Natural killer cell treated with Interleukin-12 subunit alpha and Interleukin-12 subunit beta and Interleukin-15 and Interleukin-18, amount 100 ng/mL, for 72 hours (primary cell): ENCODE data around the gene STAT4. TPM values are rescaled to one million over a fixed set of nuclear protein-coding genes. Genes with fewer than 3 reads are reported as not detected.
A peak's percentile ranks its signal among the peaks of the same experiment; 100 is the strongest.

Experiments
- ATAC-seq, 2 donors: fragments of 150-1000 bp; cut with Tn5 transposase in 1 of 2; sonication (Bioruptor Pico), chemical (Tn5 transposase) in 1 of 2; 2 replicates each; pipeline ENCODE4 v1.10.0; 2021
- DNase-seq: peaks from one replicate; pipeline ENCODE4 v3.0.0; 2022; ENCODE audit warnings: low spot score
- H3K27ac Mint-ChIP-seq, 2 donors: 1 replicate in 1 of 2; 2 replicates in 1 of 2; pipeline ENCODE4 v1.8.0; 2022; ENCODE audit warnings: mixed read lengths in 2 of 2, mild to moderate bottlenecking in 1 of 2, moderate library complexity in 1 of 2
- H3K27me3 Mint-ChIP-seq, 2 donors: 1 replicate in 1 of 2; 2 replicates in 1 of 2; pipeline ENCODE4 v1.8.0; 2022; ENCODE audit warnings: mixed read lengths in 2 of 2
- H3K36me3 Mint-ChIP-seq: one replicate; pipeline ENCODE4 v1.8.0; 2022; ENCODE audit warnings: mixed read lengths
- H3K4me1 Mint-ChIP-seq, 2 donors: 1 replicate in 1 of 2; 2 replicates in 1 of 2; pipeline ENCODE4 v1.8.0; 2022; ENCODE audit warnings: low read depth in 2 of 2, mixed read lengths in 2 of 2, mild to moderate bottlenecking in 1 of 2
- H3K4me3 Mint-ChIP-seq: one replicate; pipeline ENCODE4 v1.8.0; 2022; ENCODE audit warnings: mixed read lengths
- H3K9me3 Mint-ChIP-seq: 2 replicates; pipeline ENCODE4 v1.8.0; 2022; ENCODE audit warnings: mixed read lengths
- total RNA-seq, 2 donors: library from RNA; stranded (reverse); gene quantifications; one replicate each; pipeline ENCODE4 v1.2.3, GENCODE V29; 2022

The STAT4 gene
- total RNA-seq, 2 donors from 2014 or later = 133 to 241 TPM

GRCh38 chr2:191051177-191051576, 99.6 kb downstream of the STAT4 start:
- ATAC-seq (no peak), DNase-seq (no peak)
- H3K27ac Mint-ChIP-seq = no peak overlapping the region
- H3K36me3 Mint-ChIP-seq = peaks cover 6% of the 10 kb centered on the region
- H3K9me3 Mint-ChIP-seq = no peaks in the 10 kb centered on the region
- H3K4me1 Mint-ChIP-seq = peaks cover 15 to 36% of the 10 kb centered on the region in 2 donors
- H3K4me3 Mint-ChIP-seq = no peak overlapping the region
- H3K27me3 Mint-ChIP-seq = no peaks in the 10 kb centered on the region

- DNase-seq = no peak
- H3K9me3 Mint-ChIP-seq = no peaks in the 10 kb centered on the region
- no peak overlapping the region for H3K27ac Mint-ChIP-seq
- no peak for ATAC-seq
- H3K4me3 Mint-ChIP-seq = no peak overlapping the region
- peaks cover 15 to 34% of the 10 kb centered on the region in 2 donors for H3K4me1 Mint-ChIP-seq
- H3K27me3 Mint-ChIP-seq = no peaks in the 10 kb centered on the region
- H3K36me3 Mint-ChIP-seq = peaks cover 11% of the 10 kb centered on the region
These were observed 100.2 kb downstream of the STAT4 start for GRCh38 chr2:191050640-191050987.

- peaks cover 15 to 34% of the 10 kb centered on the region in 2 donors for H3K4me1 Mint-ChIP-seq
- no peaks in the 10 kb centered on the region for H3K9me3 Mint-ChIP-seq
- no peak overlapping the region for H3K27ac Mint-ChIP-seq
- no peak overlapping the region for H3K4me3 Mint-ChIP-seq
- no peaks in the 10 kb centered on the region for H3K27me3 Mint-ChIP-seq
- ATAC-seq (peak; percentile 65 to 73), DNase-seq (no peak)
- peaks cover 11% of the 10 kb centered on the region for H3K36me3 Mint-ChIP-seq
These were observed 100.8 kb downstream of the STAT4 start for GRCh38 chr2:191049728-191050639.

- no peak for ATAC-seq
- Mint-ChIP-seq H3K4me1 (peaks cover 10 to 33% of the 10 kb centered on the region in 2 donors), H3K9me3 (no peaks in the 10 kb centered on the region), H3K27ac (no peak overlapping the region), H3K27me3 (no peaks in the 10 kb centered on the region), H3K36me3 (peaks cover 23% of the 10 kb centered on the region), H3K4me3 (no peak overlapping the region)
- DNase-seq = no peak
These were observed 102.7 kb downstream of the STAT4 start for GRCh38 chr2:191048073-191048472.

GRCh38 chr2:191045141-191045540, 105.7 kb downstream of the STAT4 start:
- Mint-ChIP-seq H3K9me3 (no peaks in the 10 kb centered on the region), H3K36me3 (peaks cover 22% of the 10 kb centered on the region), H3K27ac (no peak overlapping the region), H3K27me3 (no peaks in the 10 kb centered on the region), H3K4me3 (no peak overlapping the region), H3K4me1 (peaks cover 18 to 39% of the 10 kb centered on the region in 2 donors)
- ATAC-seq (no peak), DNase-seq (no peak)

GRCh38 chr2:191043438-191043837, 107.4 kb downstream of the STAT4 start:
- peaks cover 27% of the 10 kb centered on the region for H3K36me3 Mint-ChIP-seq
- no peaks in the 10 kb centered on the region for H3K9me3 Mint-ChIP-seq
- no peak for DNase-seq
- H3K4me1 Mint-ChIP-seq = peaks cover 27 to 46% of the 10 kb centered on the region in 2 donors
- no peak for ATAC-seq
- H3K27ac Mint-ChIP-seq = no peak overlapping the region
- no peak overlapping the region for H3K4me3 Mint-ChIP-seq
- no peaks in the 10 kb centered on the region for H3K27me3 Mint-ChIP-seq

GRCh38 chr2:191041418-191042161, 109.2 kb downstream of the STAT4 start:
- H3K27ac Mint-ChIP-seq = peak overlapping the region in 1 of 2 donors; percentile 74
- peak in 1 of 2 donors; percentile 46 for ATAC-seq

GRCh38 chr2:191039616-191040015, 111.2 kb downstream of the STAT4 start:
- H3K27ac Mint-ChIP-seq = peak overlapping the region; percentile 66 to 75
- H3K27me3 Mint-ChIP-seq = no peaks in the 10 kb centered on the region
- DNase-seq = no peak
- no peaks in the 10 kb centered on the region for H3K9me3 Mint-ChIP-seq
- H3K4me3 Mint-ChIP-seq = no peak overlapping the region
- peaks cover 35 to 51% of the 10 kb centered on the region in 2 donors for H3K4me1 Mint-ChIP-seq
- H3K36me3 Mint-ChIP-seq = peaks cover 39% of the 10 kb centered on the region
- ATAC-seq = no peak

More at GRCh38 chr2:191041418-191042161, 109.2 kb downstream of the STAT4 start:
- peaks cover 36 to 52% of the 10 kb centered on the region in 2 donors for H3K4me1 Mint-ChIP-seq
- DNase-seq = no peak
- H3K9me3 Mint-ChIP-seq = no peaks in the 10 kb centered on the region
- no peaks in the 10 kb centered on the region for H3K27me3 Mint-ChIP-seq
- H3K4me3 Mint-ChIP-seq = no peak overlapping the region
- peaks cover 41% of the 10 kb centered on the region for H3K36me3 Mint-ChIP-seq

GRCh38 chr2:191038741-191039140, 112.1 kb downstream of the STAT4 start:
- DNase-seq (no peak), ATAC-seq (peak in 1 of 2 donors; percentile 24)
- peak overlapping the region; percentile 67 for H3K4me3 Mint-ChIP-seq
- H3K27me3 Mint-ChIP-seq = no peaks in the 10 kb centered on the region
- H3K36me3 Mint-ChIP-seq = peaks cover 34% of the 10 kb centered on the region
- no peaks in the 10 kb centered on the region for H3K9me3 Mint-ChIP-seq
- peak overlapping the region; percentile 66 to 75 for H3K27ac Mint-ChIP-seq
- H3K4me1 Mint-ChIP-seq = peaks cover 35 to 48% of the 10 kb centered on the region in 2 donors

- H3K4me3 Mint-ChIP-seq = peak overlapping the region; percentile 67
- H3K27ac Mint-ChIP-seq = peak overlapping the region; percentile 66 to 75
- ATAC-seq (peak; percentile 76 to 90), DNase-seq (no peak)
- no peaks in the 10 kb centered on the region for H3K9me3 Mint-ChIP-seq
- H3K27me3 Mint-ChIP-seq = no peaks in the 10 kb centered on the region
- H3K4me1 Mint-ChIP-seq = peaks cover 35 to 48% of the 10 kb centered on the region in 2 donors
- H3K36me3 Mint-ChIP-seq = peaks cover 31% of the 10 kb centered on the region
These were observed 112.5 kb downstream of the STAT4 start for GRCh38 chr2:191038241-191038725.

- Mint-ChIP-seq H3K36me3 (peaks cover 31% of the 10 kb centered on the region), H3K4me3 (peak overlapping the region; percentile 55), H3K27ac (peak overlapping the region; percentile 66 to 75), H3K9me3 (no peaks in the 10 kb centered on the region), H3K4me1 (peaks cover 35 to 48% of the 10 kb centered on the region in 2 donors), H3K27me3 (no peaks in the 10 kb centered on the region)
- ATAC-seq (no peak), DNase-seq (no peak)
These were observed 113.4 kb downstream of the STAT4 start for GRCh38 chr2:191037351-191037750.

- Mint-ChIP-seq H3K4me3 (no peak overlapping the region), H3K4me1 (peaks cover 27 to 44% of the 10 kb centered on the region in 2 donors), H3K27ac (peak overlapping the region; percentile 66 to 75), H3K27me3 (no peaks in the 10 kb centered on the region), H3K36me3 (peaks cover 34% of the 10 kb centered on the region), H3K9me3 (no peaks in the 10 kb centered on the region)
- ATAC-seq = no peak
- no peak for DNase-seq
These were observed 114.4 kb downstream of the STAT4 start for GRCh38 chr2:191036363-191036762.

GRCh38 chr2:191032588-191033429, 118.0 kb downstream of the STAT4 start:
- peaks cover 34 to 55% of the 10 kb centered on the region in 2 donors for H3K4me1 Mint-ChIP-seq

More at GRCh38 chr2:191032588-191033429, 118.0 kb downstream of the STAT4 start:
- ATAC-seq (no peak), DNase-seq (no peak)
- Mint-ChIP-seq H3K36me3 (peaks cover 31% of the 10 kb centered on the region), H3K27ac (peak overlapping the region; percentile 84 to 94), H3K9me3 (no peaks in the 10 kb centered on the region), H3K4me3 (no peak overlapping the region), H3K27me3 (no peaks in the 10 kb centered on the region)
